Ishikawa (cell line): ENCODE results near the gene WDR59.

Experiments
- CEBPB ChIP-seq: IDR thresholded peaks from 2 replicates; pipeline ENCODE4 v1.6.1; 2012
- CREB1 ChIP-seq: IDR thresholded peaks from 2 replicates; pipeline ENCODE4 v1.6.1; 2012; ENCODE audit warnings: low read depth
- EP300 ChIP-seq: IDR thresholded peaks from 2 replicates; pipeline ENCODE4 v1.6.1; 2012; ENCODE audit warnings: borderline replicate concordance
- NFIC ChIP-seq: IDR thresholded peaks from 2 replicates; pipeline ENCODE4 v1.6.1; 2012
- TCF12 ChIP-seq: IDR thresholded peaks from 2 replicates; pipeline ENCODE4 v1.6.1; 2012; ENCODE audit warnings: low read depth
- TF ChIP-seq, protein P1 (sequence below): IDR thresholded peaks from 2 replicates; pipeline ENCODE4 v1.6.1; 2012
- TF ChIP-seq, protein P2 (sequence below): IDR thresholded peaks from 2 replicates; pipeline ENCODE4 v1.6.1; 2012; ENCODE audit warnings: low read depth, mild to moderate bottlenecking

DNA sequence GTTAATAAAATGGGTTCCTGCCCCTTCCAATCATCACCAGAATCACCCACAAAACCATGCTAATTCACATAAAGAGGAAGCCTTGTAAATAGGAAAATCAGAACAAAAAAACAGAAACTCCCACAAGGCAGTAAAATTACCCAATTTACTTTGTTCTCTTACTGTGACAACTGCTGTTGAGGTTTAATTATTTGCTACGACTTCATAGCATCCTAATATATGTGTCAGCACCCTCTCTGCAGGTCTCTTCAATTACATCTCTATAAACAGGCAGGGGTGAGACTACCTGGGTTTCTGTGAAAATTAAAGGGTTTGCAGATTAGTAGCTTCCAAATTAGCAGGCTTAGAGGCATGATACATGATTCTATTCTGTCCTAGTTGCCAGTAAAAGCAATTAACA lies 2.7 kb downstream of the WDR59 start:
- TF ChIP-seq, protein P1, sequence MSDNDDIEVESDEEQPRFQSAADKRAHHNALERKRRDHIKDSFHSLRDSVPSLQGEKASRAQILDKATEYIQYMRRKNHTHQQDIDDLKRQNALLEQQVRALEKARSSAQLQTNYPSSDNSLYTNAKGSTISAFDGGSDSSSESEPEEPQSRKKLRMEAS = no peak
- TF ChIP-seq EP300 (no peak), TCF12 (no peak), NFIC (no peak), CREB1 (no peak), CEBPB (no peak)
- TF ChIP-seq, protein P2, sequence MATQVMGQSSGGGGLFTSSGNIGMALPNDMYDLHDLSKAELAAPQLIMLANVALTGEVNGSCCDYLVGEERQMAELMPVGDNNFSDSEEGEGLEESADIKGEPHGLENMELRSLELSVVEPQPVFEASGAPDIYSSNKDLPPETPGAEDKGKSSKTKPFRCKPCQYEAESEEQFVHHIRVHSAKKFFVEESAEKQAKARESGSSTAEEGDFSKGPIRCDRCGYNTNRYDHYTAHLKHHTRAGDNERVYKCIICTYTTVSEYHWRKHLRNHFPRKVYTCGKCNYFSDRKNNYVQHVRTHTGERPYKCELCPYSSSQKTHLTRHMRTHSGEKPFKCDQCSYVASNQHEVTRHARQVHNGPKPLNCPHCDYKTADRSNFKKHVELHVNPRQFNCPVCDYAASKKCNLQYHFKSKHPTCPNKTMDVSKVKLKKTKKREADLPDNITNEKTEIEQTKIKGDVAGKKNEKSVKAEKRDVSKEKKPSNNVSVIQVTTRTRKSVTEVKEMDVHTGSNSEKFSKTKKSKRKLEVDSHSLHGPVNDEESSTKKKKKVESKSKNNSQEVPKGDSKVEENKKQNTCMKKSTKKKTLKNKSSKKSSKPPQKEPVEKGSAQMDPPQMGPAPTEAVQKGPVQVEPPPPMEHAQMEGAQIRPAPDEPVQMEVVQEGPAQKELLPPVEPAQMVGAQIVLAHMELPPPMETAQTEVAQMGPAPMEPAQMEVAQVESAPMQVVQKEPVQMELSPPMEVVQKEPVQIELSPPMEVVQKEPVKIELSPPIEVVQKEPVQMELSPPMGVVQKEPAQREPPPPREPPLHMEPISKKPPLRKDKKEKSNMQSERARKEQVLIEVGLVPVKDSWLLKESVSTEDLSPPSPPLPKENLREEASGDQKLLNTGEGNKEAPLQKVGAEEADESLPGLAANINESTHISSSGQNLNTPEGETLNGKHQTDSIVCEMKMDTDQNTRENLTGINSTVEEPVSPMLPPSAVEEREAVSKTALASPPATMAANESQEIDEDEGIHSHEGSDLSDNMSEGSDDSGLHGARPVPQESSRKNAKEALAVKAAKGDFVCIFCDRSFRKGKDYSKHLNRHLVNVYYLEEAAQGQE = no peak
